SK-N-SH treated with all-trans-retinoic acid at 6 μM for 48 hours (cell line): ENCODE data around the gene GTF3C4.

ENCODE experiments used
- ATAC-seq: fragments of 200-7000 bp; cut with Tn5 transposase; 3 replicates; pipeline ENCODE4 v1.9.1; 2020; ENCODE audit warnings: mild to moderate bottlenecking, moderate library complexity
- ARNTL ChIP-seq: fragments of 450-650 bp; formaldehyde crosslinking; IDR thresholded peaks from 2 replicates; pipeline ENCODE4 v1.5.0; 2020; ENCODE audit warnings: low read depth, mild to moderate bottlenecking, moderate library complexity, borderline replicate concordance
- CREB5 ChIP-seq: fragments of 250-450 bp; sonication (Bioruptor Pico); IDR thresholded peaks from 2 replicates; pipeline ENCODE4 v1.5.1; 2020; ENCODE audit warnings: low read depth, mild to moderate bottlenecking, moderate library complexity
- ESRRG ChIP-seq: fragments of 250-450 bp; sonication (Bioruptor Pico); IDR thresholded peaks from 2 replicates; pipeline ENCODE4 v1.6.1; 2021; ENCODE audit warnings: mild to moderate bottlenecking
- ISL1 ChIP-seq: fragments of 250-450 bp; sonication (Bioruptor Pico); IDR thresholded peaks from 2 replicates; pipeline ENCODE4 v2.1.2; 2022; ENCODE audit warnings: mild to moderate bottlenecking, moderate library complexity
- OSR1 ChIP-seq: fragments of 250-450 bp; sonication (Bioruptor Pico); IDR thresholded peaks from 2 replicates; pipeline ENCODE4 v1.8.0; 2022; ENCODE audit warnings: moderate library complexity, mild to moderate bottlenecking, inconsistent platforms
- PPARA ChIP-seq: fragments of 250-450 bp; sonication (Bioruptor Pico); IDR thresholded peaks from 2 replicates; pipeline ENCODE4 v1.5.0; 2020; ENCODE audit warnings: mild to moderate bottlenecking, borderline replicate concordance
- RARB ChIP-seq: fragments of 250-450 bp; sonication (Bioruptor Pico); IDR thresholded peaks from 2 replicates; pipeline ENCODE4 v1.8.0; 2021; ENCODE audit warnings: mild to moderate bottlenecking, moderate library complexity
- ZC3H10 ChIP-seq: fragments of 250-450 bp; sonication (Bioruptor Pico); IDR thresholded peaks from 2 replicates; pipeline ENCODE4 v1.5.1; 2021; ENCODE audit warnings: mild to moderate bottlenecking, moderate library complexity
- ZNF70 ChIP-seq: fragments of 450-650 bp; formaldehyde crosslinking; IDR thresholded peaks from 2 replicates; pipeline ENCODE4 v1.5.0; 2020; ENCODE audit warnings: mild to moderate bottlenecking, moderate library complexity
- TF ChIP-seq, protein P1 (sequence below): fragments of 250-450 bp; sonication (Bioruptor Pico); IDR thresholded peaks from 2 replicates; pipeline ENCODE4 v1.5.0; 2020; ENCODE audit warnings: mild to moderate bottlenecking, moderate library complexity
- TF ChIP-seq, protein P2 (sequence below): fragments of 250-450 bp; sonication (Bioruptor Pico); IDR thresholded peaks from 2 replicates; pipeline ENCODE4 v1.8.0; 2020; ENCODE audit warnings: mild to moderate bottlenecking, moderate library complexity, borderline replicate concordance

GTF3C4 gene

GRCh38 chr9:132743931-132744479 lies 73.7 kb downstream of the GTF3C4 start:
- TF ChIP-seq ESRRG (CRISPR knock-in tag) (no peak), ARNTL (CRISPR knock-in tag) (no peak), PPARA (CRISPR knock-in tag) (no peak), ISL1 (CRISPR knock-in tag) (no peak), RARB (no peak), ZC3H10 (CRISPR knock-in tag) (no peak), CREB5 (CRISPR knock-in tag) (no peak), OSR1 (CRISPR knock-in tag) (no peak), ZNF70 (CRISPR knock-in tag) (no peak)
- TF ChIP-seq, protein P1, sequence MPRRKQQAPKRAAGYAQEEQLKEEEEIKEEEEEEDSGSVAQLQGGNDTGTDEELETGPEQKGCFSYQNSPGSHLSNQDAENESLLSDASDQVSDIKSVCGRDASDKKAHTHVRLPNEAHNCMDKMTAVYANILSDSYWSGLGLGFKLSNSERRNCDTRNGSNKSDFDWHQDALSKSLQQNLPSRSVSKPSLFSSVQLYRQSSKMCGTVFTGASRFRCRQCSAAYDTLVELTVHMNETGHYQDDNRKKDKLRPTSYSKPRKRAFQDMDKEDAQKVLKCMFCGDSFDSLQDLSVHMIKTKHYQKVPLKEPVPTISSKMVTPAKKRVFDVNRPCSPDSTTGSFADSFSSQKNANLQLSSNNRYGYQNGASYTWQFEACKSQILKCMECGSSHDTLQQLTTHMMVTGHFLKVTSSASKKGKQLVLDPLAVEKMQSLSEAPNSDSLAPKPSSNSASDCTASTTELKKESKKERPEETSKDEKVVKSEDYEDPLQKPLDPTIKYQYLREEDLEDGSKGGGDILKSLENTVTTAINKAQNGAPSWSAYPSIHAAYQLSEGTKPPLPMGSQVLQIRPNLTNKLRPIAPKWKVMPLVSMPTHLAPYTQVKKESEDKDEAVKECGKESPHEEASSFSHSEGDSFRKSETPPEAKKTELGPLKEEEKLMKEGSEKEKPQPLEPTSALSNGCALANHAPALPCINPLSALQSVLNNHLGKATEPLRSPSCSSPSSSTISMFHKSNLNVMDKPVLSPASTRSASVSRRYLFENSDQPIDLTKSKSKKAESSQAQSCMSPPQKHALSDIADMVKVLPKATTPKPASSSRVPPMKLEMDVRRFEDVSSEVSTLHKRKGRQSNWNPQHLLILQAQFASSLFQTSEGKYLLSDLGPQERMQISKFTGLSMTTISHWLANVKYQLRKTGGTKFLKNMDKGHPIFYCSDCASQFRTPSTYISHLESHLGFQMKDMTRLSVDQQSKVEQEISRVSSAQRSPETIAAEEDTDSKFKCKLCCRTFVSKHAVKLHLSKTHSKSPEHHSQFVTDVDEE (CRISPR knock-in tag), result no peak
- TF ChIP-seq, protein P2, sequence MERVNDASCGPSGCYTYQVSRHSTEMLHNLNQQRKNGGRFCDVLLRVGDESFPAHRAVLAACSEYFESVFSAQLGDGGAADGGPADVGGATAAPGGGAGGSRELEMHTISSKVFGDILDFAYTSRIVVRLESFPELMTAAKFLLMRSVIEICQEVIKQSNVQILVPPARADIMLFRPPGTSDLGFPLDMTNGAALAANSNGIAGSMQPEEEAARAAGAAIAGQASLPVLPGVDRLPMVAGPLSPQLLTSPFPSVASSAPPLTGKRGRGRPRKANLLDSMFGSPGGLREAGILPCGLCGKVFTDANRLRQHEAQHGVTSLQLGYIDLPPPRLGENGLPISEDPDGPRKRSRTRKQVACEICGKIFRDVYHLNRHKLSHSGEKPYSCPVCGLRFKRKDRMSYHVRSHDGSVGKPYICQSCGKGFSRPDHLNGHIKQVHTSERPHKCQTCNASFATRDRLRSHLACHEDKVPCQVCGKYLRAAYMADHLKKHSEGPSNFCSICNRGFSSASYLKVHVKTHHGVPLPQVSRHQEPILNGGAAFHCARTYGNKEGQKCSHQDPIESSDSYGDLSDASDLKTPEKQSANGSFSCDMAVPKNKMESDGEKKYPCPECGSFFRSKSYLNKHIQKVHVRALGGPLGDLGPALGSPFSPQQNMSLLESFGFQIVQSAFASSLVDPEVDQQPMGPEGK (CRISPR knock-in tag), result no peak
- ATAC-seq, result no peak
